Fibroblast of lung (primary cell): ENCODE results near the gene TLX1. TPM values are rescaled to one million over a fixed set of nuclear protein-coding genes. Genes with fewer than 3 reads are reported as not detected.

ENCODE experiments used
- DNase-seq, 2 donors: peaks; one replicate each; pipeline versions ENCODE4 v3.0.0 to v3.0.0-alpha.2; 2010; ENCODE audit warnings: low read depth in 2 of 2
- H2AFZ ChIP-seq: 2 replicates; pipeline ENCODE4 v1.5.1; 2012; ENCODE audit warnings: low read length, control low read depth, inconsistent platforms
- H3K27ac ChIP-seq: 2 replicates; pipeline ENCODE4 v1.5.1; 2011; ENCODE audit warnings: low read length, control low read depth; ENCODE audit not compliant: insufficient read depth
- H3K27me3 ChIP-seq: 2 replicates; pipeline ENCODE4 v1.5.1; 2011; ENCODE audit warnings: mild to moderate bottlenecking, low read length; ENCODE audit not compliant: control insufficient read depth, insufficient read depth
- H3K36me3 ChIP-seq: 2 replicates; pipeline ENCODE4 v1.5.1; 2011; ENCODE audit warnings: low read length; ENCODE audit not compliant: control insufficient read depth, insufficient read depth
- H3K4me1 ChIP-seq: 2 replicates; pipeline ENCODE4 v1.5.1; 2011; ENCODE audit warnings: low read length; ENCODE audit not compliant: control insufficient read depth, insufficient read depth; ENCODE audit errors: extremely low read depth
- H3K4me2 ChIP-seq: 2 replicates; pipeline ENCODE4 v1.5.1; 2011; ENCODE audit warnings: low read length, control low read depth; ENCODE audit not compliant: insufficient read depth; ENCODE audit errors: extremely low read depth
- H3K4me3 ChIP-seq, 4 experiments: fragments of 200-600 bp in 1 of 4; sonication (generic) in 1 of 4; replicated peaks in 1 of 4; 2 replicates each; pipeline ENCODE4 v1.5.1; 2011 to 2016; ENCODE audit warnings: low read length in 4 of 4, low read depth in 3 of 4, mild to moderate bottlenecking in 3 of 4, control low read depth in 2 of 4, inconsistent platforms in 1 of 4, mixed read lengths in 1 of 4; ENCODE audit not compliant: insufficient read depth in 1 of 4; ENCODE audit errors: control extremely low read depth in 1 of 4
- H3K79me2 ChIP-seq: 2 replicates; pipeline ENCODE4 v1.5.1; 2012; ENCODE audit warnings: mild to moderate bottlenecking, low read length, inconsistent platforms; ENCODE audit not compliant: control insufficient read depth, insufficient read depth
- H3K9ac ChIP-seq: 2 replicates; pipeline ENCODE4 v1.5.1; 2011; ENCODE audit warnings: mild to moderate bottlenecking, low read length, control low read depth; ENCODE audit not compliant: insufficient read depth
- H3K9me3 ChIP-seq: 2 replicates; pipeline ENCODE4 v1.5.1; 2012; ENCODE audit warnings: low read depth, low read length; ENCODE audit not compliant: control insufficient read depth, insufficient read depth
- H4K20me1 ChIP-seq: 2 replicates; pipeline ENCODE4 v1.5.1; 2011; ENCODE audit warnings: low read length; ENCODE audit not compliant: control insufficient read depth, insufficient read depth; ENCODE audit errors: extremely low read depth
- EZH2 ChIP-seq: IDR thresholded peaks from 2 replicates; pipeline ENCODE4 v1.5.1; 2012; ENCODE audit warnings: low read length, control low read depth, mild to moderate bottlenecking; ENCODE audit errors: missing control alignments
- polyA plus RNA-seq, 2 donors: library from polyadenylated mRNA; depleted of rRNA in 1 of 2; stranded (reverse) in 1 of 2; unstranded in 1 of 2; fragments of >200 nt; gene quantifications; 2 replicates each; pipeline ENCODE4 v1.2.1, GENCODE V29; 2011 to 2012; ENCODE audit warnings: missing spikeins in 1 of 2
- total RNA-seq: library from RNA; depleted of rRNA; stranded (reverse); fragments of >200 nt; gene quantifications from 2 replicates; pipeline ENCODE4 v1.2.1, GENCODE V29; 2014
- TF ChIP-seq, protein P1 (sequence below), 2 donors: IDR thresholded peaks in 1 of 2; conservative IDR thresholded peaks in 1 of 2; 1 replicate in 1 of 2; 2 replicates in 1 of 2; pipeline ENCODE4 v1.5.1; 2011 to 2012; ENCODE audit warnings: low read length in 2 of 2, control low read depth in 1 of 2, inconsistent platforms in 1 of 2, low read depth in 1 of 2, mild to moderate bottlenecking in 1 of 2

TLX1 gene
- total and polyA plus RNA-seq, 2 donors (not counting 1 experiment from before 2014, with no cell fraction given) = not detected

- H3K4me2 ChIP-seq = no peak overlapping the region
- no peak overlapping the region for H2AFZ ChIP-seq
- H3K9me3 ChIP-seq = no peaks in the 10 kb centered on the region
- H3K79me2 ChIP-seq = no peaks in the 10 kb centered on the region
- no peak overlapping the region for H3K4me3 ChIP-seq
- H3K9ac ChIP-seq = no peak overlapping the region
- no peak for DNase-seq
- peaks cover 2% of the 10 kb centered on the region for H3K4me1 ChIP-seq
- no peak for TF ChIP-seq EZH2
- TF ChIP-seq, protein P1, sequence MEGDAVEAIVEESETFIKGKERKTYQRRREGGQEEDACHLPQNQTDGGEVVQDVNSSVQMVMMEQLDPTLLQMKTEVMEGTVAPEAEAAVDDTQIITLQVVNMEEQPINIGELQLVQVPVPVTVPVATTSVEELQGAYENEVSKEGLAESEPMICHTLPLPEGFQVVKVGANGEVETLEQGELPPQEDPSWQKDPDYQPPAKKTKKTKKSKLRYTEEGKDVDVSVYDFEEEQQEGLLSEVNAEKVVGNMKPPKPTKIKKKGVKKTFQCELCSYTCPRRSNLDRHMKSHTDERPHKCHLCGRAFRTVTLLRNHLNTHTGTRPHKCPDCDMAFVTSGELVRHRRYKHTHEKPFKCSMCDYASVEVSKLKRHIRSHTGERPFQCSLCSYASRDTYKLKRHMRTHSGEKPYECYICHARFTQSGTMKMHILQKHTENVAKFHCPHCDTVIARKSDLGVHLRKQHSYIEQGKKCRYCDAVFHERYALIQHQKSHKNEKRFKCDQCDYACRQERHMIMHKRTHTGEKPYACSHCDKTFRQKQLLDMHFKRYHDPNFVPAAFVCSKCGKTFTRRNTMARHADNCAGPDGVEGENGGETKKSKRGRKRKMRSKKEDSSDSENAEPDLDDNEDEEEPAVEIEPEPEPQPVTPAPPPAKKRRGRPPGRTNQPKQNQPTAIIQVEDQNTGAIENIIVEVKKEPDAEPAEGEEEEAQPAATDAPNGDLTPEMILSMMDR (conservative IDR thresholded peaks at IDR 0.05 in 1 of 2, IDR thresholded peaks at IDR 0.05 in 1 of 2; ENCODE audit: low read depth in 1 of 2, low read length in 2 of 2) = no peak
- H3K36me3 ChIP-seq = no peaks in the 10 kb centered on the region
- H3K27me3 ChIP-seq = peaks cover 13% of the 10 kb centered on the region
- H3K27ac ChIP-seq = no peak overlapping the region
- H4K20me1 ChIP-seq = no peaks in the 10 kb centered on the region
Measured at GRCh38 chr10:101095004-101095403, 36.1 kb upstream of the TLX1 start.

DNA sequence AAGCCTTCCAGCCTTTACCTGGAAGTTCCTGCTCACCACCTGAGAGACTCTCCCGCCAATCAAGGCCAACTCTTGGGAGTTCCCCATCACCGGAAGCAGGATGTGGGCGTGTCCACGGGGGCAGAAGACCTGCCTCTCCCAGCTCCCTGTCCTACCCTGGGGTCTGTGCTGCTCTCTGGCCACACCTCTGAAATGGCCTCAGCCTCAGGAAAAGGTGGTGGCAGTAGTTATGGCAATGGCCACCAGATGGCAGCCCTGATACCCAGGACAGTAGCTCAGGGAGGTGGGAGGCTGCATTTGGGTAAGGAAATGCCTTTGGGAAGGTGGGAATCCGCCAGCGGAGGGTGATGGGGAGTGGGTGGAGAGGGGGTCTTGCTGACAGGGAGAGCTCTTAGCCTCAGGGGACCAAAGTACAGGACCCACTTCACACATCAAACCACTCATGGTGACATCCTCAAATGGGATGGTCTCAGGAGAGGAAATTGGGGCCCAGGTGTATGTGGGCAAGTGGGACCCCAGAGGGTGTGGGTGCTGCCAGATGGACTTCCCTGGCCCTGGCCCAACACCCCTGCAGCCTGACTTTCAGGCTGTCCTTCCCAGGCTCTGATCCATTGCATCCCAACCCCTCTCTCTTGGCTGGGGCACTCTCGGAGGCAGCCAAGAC is 35.4 kb upstream of the TLX1 start:
- no peak for TF ChIP-seq EZH2
- TF ChIP-seq, protein P1 (conservative IDR thresholded peaks at IDR 0.05 in 1 of 2, IDR thresholded peaks at IDR 0.05 in 1 of 2; ENCODE audit: low read depth in 1 of 2, low read length in 2 of 2) = peak; percentile 88 to 90
- peak; percentile 38 to 45 for DNase-seq

DNA sequence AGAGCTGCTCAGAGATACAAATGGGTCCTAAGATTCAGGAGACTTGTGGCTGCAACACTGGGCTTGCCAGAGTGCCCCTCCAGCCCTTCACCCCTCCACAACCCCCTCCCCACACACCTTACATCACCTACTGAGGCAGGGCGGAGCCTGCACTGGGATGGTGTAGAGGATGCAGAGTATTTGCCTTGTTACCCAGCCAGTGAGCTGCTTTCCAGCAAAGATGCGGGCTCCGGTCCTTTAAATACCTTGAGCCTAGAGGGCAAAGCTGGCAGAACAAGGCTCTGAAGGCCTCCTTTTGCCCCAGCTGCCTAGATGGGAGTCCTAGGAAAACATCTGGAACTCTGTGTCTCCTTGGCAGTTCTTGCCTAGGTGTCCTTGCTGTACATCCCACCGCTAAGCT is 34.7 kb upstream of the TLX1 start:
- Histone ChIP-seq H3K4me2 (no peak overlapping the region), H3K27me3 (peaks cover 13% of the 10 kb centered on the region), H3K36me3 (no peaks in the 10 kb centered on the region), H2AFZ (no peak overlapping the region), H3K9ac (no peak overlapping the region), H3K4me1 (peaks cover 2% of the 10 kb centered on the region), H3K79me2 (no peaks in the 10 kb centered on the region), H3K4me3 (no peak overlapping the region), H4K20me1 (no peaks in the 10 kb centered on the region), H3K9me3 (no peaks in the 10 kb centered on the region), H3K27ac (no peak overlapping the region)
- DNase-seq = no peak
- TF ChIP-seq, protein P1 (conservative IDR thresholded peaks at IDR 0.05 in 1 of 2, IDR thresholded peaks at IDR 0.05 in 1 of 2; ENCODE audit: low read depth in 1 of 2, low read length in 2 of 2) = no peak
- no peak for TF ChIP-seq EZH2

More for the DNA sequence above, 35.4 kb upstream of the TLX1 start:
- Histone ChIP-seq H3K79me2 (no peaks in the 10 kb centered on the region), H4K20me1 (no peaks in the 10 kb centered on the region), H2AFZ (no peak overlapping the region), H3K4me2 (no peak overlapping the region), H3K36me3 (no peaks in the 10 kb centered on the region), H3K4me1 (peaks cover 2% of the 10 kb centered on the region), H3K27ac (no peak overlapping the region), H3K4me3 (no peak overlapping the region), H3K27me3 (peaks cover 13% of the 10 kb centered on the region), H3K9ac (no peak overlapping the region), H3K9me3 (no peaks in the 10 kb centered on the region)
